Measurements from ENCODE around the gene HS3ST4.

DNA sequence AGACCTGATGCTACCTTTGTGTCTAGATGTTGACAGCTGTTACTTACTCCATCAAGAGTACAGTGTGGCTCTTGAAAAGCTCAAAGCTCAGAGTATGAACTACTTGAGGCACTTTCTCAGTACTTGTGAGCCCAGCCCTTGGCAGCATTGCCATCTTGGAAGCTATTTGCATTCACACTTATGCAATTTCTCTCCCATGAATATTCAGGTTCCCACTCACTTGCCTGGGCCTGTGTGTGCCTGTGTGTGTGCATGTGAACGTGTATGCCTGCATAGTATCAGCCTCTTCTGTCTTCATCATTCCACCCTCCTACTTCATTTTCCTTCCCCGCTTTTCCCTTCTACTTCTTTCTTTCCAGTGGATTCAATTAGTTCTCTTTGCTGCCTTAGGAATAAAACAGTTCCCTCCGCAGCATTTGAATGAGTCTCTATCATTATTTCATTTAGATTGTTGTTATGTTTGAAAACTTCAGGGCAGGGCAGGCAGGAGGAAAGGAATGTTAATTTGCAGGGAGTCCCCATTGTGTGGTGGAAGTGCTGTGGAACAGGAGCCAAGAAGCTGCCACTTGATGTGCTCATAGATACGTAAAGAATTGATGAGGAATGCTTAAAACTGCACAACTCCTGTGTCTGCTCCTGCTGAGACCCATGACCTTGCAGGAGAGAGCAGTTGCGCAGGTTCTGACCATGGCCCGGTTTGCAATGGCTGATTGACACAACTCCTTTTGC lies 58.9 kb downstream of the HS3ST4 start:
- TF ChIP-seq POLR2AphosphoS5 (IDR thresholded peaks at IDR 0.05; ENCODE audit: low read depth, low read length) (no peak), SIN3A (IDR thresholded peaks at IDR 0.05; ENCODE audit: borderline replicate concordance, insufficient read depth, low read depth, low read length) (no peak)
- TF ChIP-seq, protein P1, sequence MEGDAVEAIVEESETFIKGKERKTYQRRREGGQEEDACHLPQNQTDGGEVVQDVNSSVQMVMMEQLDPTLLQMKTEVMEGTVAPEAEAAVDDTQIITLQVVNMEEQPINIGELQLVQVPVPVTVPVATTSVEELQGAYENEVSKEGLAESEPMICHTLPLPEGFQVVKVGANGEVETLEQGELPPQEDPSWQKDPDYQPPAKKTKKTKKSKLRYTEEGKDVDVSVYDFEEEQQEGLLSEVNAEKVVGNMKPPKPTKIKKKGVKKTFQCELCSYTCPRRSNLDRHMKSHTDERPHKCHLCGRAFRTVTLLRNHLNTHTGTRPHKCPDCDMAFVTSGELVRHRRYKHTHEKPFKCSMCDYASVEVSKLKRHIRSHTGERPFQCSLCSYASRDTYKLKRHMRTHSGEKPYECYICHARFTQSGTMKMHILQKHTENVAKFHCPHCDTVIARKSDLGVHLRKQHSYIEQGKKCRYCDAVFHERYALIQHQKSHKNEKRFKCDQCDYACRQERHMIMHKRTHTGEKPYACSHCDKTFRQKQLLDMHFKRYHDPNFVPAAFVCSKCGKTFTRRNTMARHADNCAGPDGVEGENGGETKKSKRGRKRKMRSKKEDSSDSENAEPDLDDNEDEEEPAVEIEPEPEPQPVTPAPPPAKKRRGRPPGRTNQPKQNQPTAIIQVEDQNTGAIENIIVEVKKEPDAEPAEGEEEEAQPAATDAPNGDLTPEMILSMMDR (IDR thresholded peaks at IDR 0.05) = no peak

Data from Panc1 (cell line).